GM12878 (cell line): ENCODE results near the gene TRIM38. TPM values are rescaled to one million over a fixed set of nuclear protein-coding genes. Genes with fewer than 3 reads are reported as not detected.
A peak's percentile ranks its signal among the peaks of the same experiment; 100 is the strongest.

ENCODE experiments used
- ATF3 ChIP-seq: IDR thresholded peaks from 2 replicates; pipeline ENCODE4 v1.6.1; 2011; ENCODE audit warnings: low read depth, mild to moderate bottlenecking, low read length, moderate library complexity, borderline replicate concordance; ENCODE audit errors: extremely low read depth
- BRCA1 ChIP-seq: IDR thresholded peaks from 2 replicates; pipeline ENCODE4 v1.6.1; 2011; ENCODE audit warnings: low read depth, low read length, improper control_type of control experiment
- ELK1 ChIP-seq: IDR thresholded peaks from 2 replicates; pipeline ENCODE4 v1.6.1; 2012; ENCODE audit warnings: low read depth, low read length, improper control_type of control experiment
- GATAD2B ChIP-seq: fragments of 450-650 bp; conservative IDR thresholded peaks from 2 replicates; pipeline ENCODE4 v1.6.1; 2017; ENCODE audit warnings: low read depth, mild to moderate bottlenecking, moderate library complexity
- HDGF ChIP-seq: fragments of 450-650 bp; IDR thresholded peaks from 2 replicates; pipeline ENCODE4 v1.6.1; 2016; ENCODE audit warnings: antibody characterized with exemption
- IRF4 ChIP-seq: IDR thresholded peaks from 2 replicates; pipeline ENCODE4 v1.6.1; 2011; ENCODE audit warnings: low read depth, low read length
- MAX ChIP-seq: IDR thresholded peaks from 2 replicates; pipeline ENCODE4 v1.6.1; 2012; ENCODE audit warnings: low read depth, low read length, improper control_type of control experiment
- MYB ChIP-seq: fragments of 150-350 bp; IDR thresholded peaks from 2 replicates; pipeline ENCODE4 v1.6.1; 2014; ENCODE audit warnings: mild to moderate bottlenecking, low read depth, low read length, borderline replicate concordance
- NFIC ChIP-seq: IDR thresholded peaks from 2 replicates; pipeline ENCODE4 v1.6.1; 2012; ENCODE audit warnings: low read depth, mild to moderate bottlenecking, inconsistent platforms, low read length, moderate library complexity
- NFXL1 ChIP-seq: fragments of 450-650 bp; IDR thresholded peaks from 2 replicates; pipeline ENCODE4 v1.6.1; 2017; ENCODE audit warnings: antibody characterized with exemption, mild to moderate bottlenecking, borderline replicate concordance
- NFYB ChIP-seq: IDR thresholded peaks from 2 replicates; pipeline ENCODE4 v1.6.1; 2011; ENCODE audit warnings: low read depth, mild to moderate bottlenecking, low read length, improper control_type of control experiment, moderate library complexity; ENCODE audit not compliant: insufficient read depth
- PML ChIP-seq: IDR thresholded peaks from 2 replicates; pipeline ENCODE4 v1.6.1; 2012; ENCODE audit warnings: low read length, inconsistent platforms
- TARDBP ChIP-seq: IDR thresholded peaks from 2 replicates; pipeline ENCODE4 v1.6.1; 2016; ENCODE audit warnings: borderline replicate concordance
- TCF3 ChIP-seq: IDR thresholded peaks from 2 replicates; pipeline ENCODE4 v1.6.1; 2012; ENCODE audit warnings: low read depth, mild to moderate bottlenecking, low read length, borderline replicate concordance; ENCODE audit not compliant: insufficient read depth
- TCF7 ChIP-seq: IDR thresholded peaks from 2 replicates; pipeline ENCODE4 v1.6.1; 2014; ENCODE audit warnings: antibody characterized with exemption, borderline replicate concordance
- ZNF217 ChIP-seq: fragments of 450-650 bp; IDR thresholded peaks from 2 replicates; pipeline ENCODE4 v1.6.1; 2017; ENCODE audit warnings: antibody characterized with exemption, mild to moderate bottlenecking
- ZNF592 ChIP-seq: fragments of 450-650 bp; IDR thresholded peaks from 2 replicates; pipeline ENCODE4 v1.6.1; 2017; ENCODE audit warnings: mild to moderate bottlenecking, moderate library complexity
- ZZZ3 ChIP-seq: IDR thresholded peaks from 2 replicates; pipeline ENCODE4 v1.6.1; 2011; ENCODE audit warnings: low read depth; ENCODE audit not compliant: control insufficient read depth, insufficient read length
- polyA plus RNA-seq, 11 experiments: library from polyadenylated mRNA; depleted of rRNA in 4 of 11; unstranded in 6 of 11; stranded (reverse) in 5 of 11; fragments of >200 nt; fragmentation: Nextera tagmentation in 4 of 11; fragmentation: Illumina TruSeq in 1 of 11; extraction: Ambion mirVana in 4 of 11; extraction: Trizol in 1 of 11; gene quantifications; 1 replicate in 1 of 11; 2 replicates in 10 of 11; pipeline versions ENCODE4 v1.2.1 to v1.2.3, GENCODE V29; 2011 to 2016; ENCODE audit warnings: inconsistent platforms in 2 of 11, missing spikeins in 2 of 11, low read depth in 1 of 11
- total RNA-seq, 4 experiments: library from RNA; depleted of rRNA in 3 of 4; stranded (reverse); fragments of >200 nt in 3 of 4; fragmentation: Illumina TruSeq in 1 of 4; extraction: Trizol in 1 of 4; gene quantifications; 2 replicates each; pipeline versions ENCODE4 v1.2.1 to v1.2.3, GENCODE V29; 2013 to 2021

The TRIM38 gene
- total and polyA plus RNA-seq, 10 of the 15 experiments (the other 5 are each of a cell fraction or from before 2014, with no cell fraction given) = 4.5 to 14.7 (median 11.1) TPM

GRCh38 chr6:26033941-26034354 lies 71.3 kb downstream of the TRIM38 start (continued):
- no peak for TF ChIP-seq ZNF592
- no peak for TF ChIP-seq ELK1
- no peak for TF ChIP-seq BRCA1
- TF ChIP-seq MAX = no peak
- no peak for TF ChIP-seq NFYB
- 0 out of 2 replicates have a peak, but pooled peaks have one; percentile 52 for TF ChIP-seq ZNF217
- no peak for TF ChIP-seq TCF3
- no peak for TF ChIP-seq NFIC
- TF ChIP-seq HDGF = peak; percentile 61; the same call in 1 of the 2 replicates
- no peak for TF ChIP-seq GATAD2B
- no peak for TF ChIP-seq ZZZ3
- TF ChIP-seq PML = no peak
- no peak for TF ChIP-seq MYB
- TF ChIP-seq TCF7 = no peak
- TF ChIP-seq TARDBP = no peak
- TF ChIP-seq ATF3 = no peak
- TF ChIP-seq IRF4 = no peak
- TF ChIP-seq NFXL1 = no peak
